ENCODE results near the gene COG1. TPM values are rescaled to one million over a fixed set of nuclear protein-coding genes. Genes with fewer than 3 reads are reported as not detected.

Gene COG1
- total and polyA plus RNA-seq, 2 of the 8 experiments (the other 6 are each of a cell fraction or from before 2014, with no cell fraction given): 11.0 to 19.5 TPM

- H4K8ac ChIP-seq (ENCODE audit: extremely low read depth, insufficient read depth, low read length): no peak overlapping the region
- H3K56ac ChIP-seq (replicated peaks; ENCODE audit: insufficient read length, low read depth, low read length): no peak overlapping the region
- H3K79me1 ChIP-seq (ENCODE audit: low read depth, low read length): no peaks in the 10 kb centered on the region
- no peak overlapping the region; the same call in 1 of the 2 replicates for H2BK12ac ChIP-seq (ENCODE audit: low read depth, low read length)
- no peak overlapping the region for H3K23ac ChIP-seq (ENCODE audit: insufficient read length)
- 79% methylated on average over 6 of the region's 6 CpGs; no CpG with 5 or more reads in 1 of the 2 experiments for WGBS, 2 experiments (ENCODE audit: extremely low coverage in 1 of 2, insufficient coverage in 1 of 2, insufficient read length in 1 of 2, insufficient replicate concordance in 2 of 2, low coverage in 1 of 2, low lambda C conversion rate in 2 of 2, missing lambda C conversion rate in 1 of 2)
- H3K9me3 ChIP-seq (ENCODE audit: insufficient read depth in 2 of 2, low read depth in 1 of 2, low read length in 1 of 2): no peaks in the 10 kb centered on the region
- no peak overlapping the region for H3K4me3 ChIP-seq (ENCODE audit: extremely low read depth in 1 of 4, insufficient read depth in 2 of 4, low read depth in 3 of 4, low read length in 4 of 4)
- H4K91ac ChIP-seq (replicated peaks; ENCODE audit: insufficient read length, low read length): no peak overlapping the region
- POLR2A ChIA-PET (ENCODE audit: partially characterized antibody): interaction anchor here (0.7 to 4.5 kb wide), 4 partner anchors 9 to 43 kb away, joined by 3 to 18 read pairs (median 5); a partner anchor contains a TSS
- no peak overlapping the region for H4K5ac ChIP-seq (ENCODE audit: insufficient read length, low read depth, low read length)
- peaks cover 0 to 3% (median 0%) of the 10 kb centered on the region in 4 experiments; a peak in 2 of 8 replicates for H3K36me3 ChIP-seq (ENCODE audit: control insufficient read depth in 2 of 4, insufficient read depth in 4 of 4, low read length in 3 of 4)
- H3K4me2 ChIP-seq (ENCODE audit: insufficient read depth in 1 of 2, low read depth in 2 of 2, low read length in 2 of 2): no peak overlapping the region
- no peak overlapping the region for H3K14ac ChIP-seq (ENCODE audit: insufficient read length)
- no peak overlapping the region for H3K27ac ChIP-seq (ENCODE audit: low read depth, low read length)
- peaks cover 0 to 8% (median 2%) of the 10 kb centered on the region in 4 experiments; a peak in 2 of 7 replicates for H3K4me1 ChIP-seq (replicated peaks in 1 of 4; ENCODE audit: control insufficient read depth in 3 of 4, insufficient read depth in 4 of 4, low read length in 3 of 4)
- H4K20me1 ChIP-seq (replicated peaks in 1 of 2; ENCODE audit: control insufficient read depth in 1 of 2, insufficient read depth in 2 of 2, low read length in 2 of 2): peaks cover 0 to 2% of the 10 kb centered on the region in 2 experiments
- H2BK15ac ChIP-seq (ENCODE audit: low read length): no peak overlapping the region
- no peak overlapping the region for H3K4ac ChIP-seq (replicated peaks; ENCODE audit: insufficient read length, low read depth, low read length)
- no peaks in the 10 kb centered on the region for H3K27me3 ChIP-seq (replicated peaks in 1 of 4; ENCODE audit: control insufficient read depth in 3 of 4, extremely low read depth in 1 of 4, insufficient read depth in 3 of 4, low read length in 3 of 4)
- no peak overlapping the region for H2AK5ac ChIP-seq (ENCODE audit: low read depth, low read length)
- H2AFZ ChIP-seq (ENCODE audit: low read length): no peak overlapping the region
- CTCF ChIA-PET (ENCODE audit: partially characterized antibody): interaction anchor here (0.6 to 8.6 kb wide), 43 partner anchors 11 to 633 kb away, joined by 3 to 139 read pairs (median 3); partner anchors contain the start of gene SSTR2
- DNase-seq (ENCODE audit: low read depth in 1 of 2, low spot score in 2 of 2) (no peak), FAIRE-seq (peak; percentile 58)
- no peak overlapping the region for H3K9ac ChIP-seq (replicated peaks in 1 of 4; ENCODE audit: extremely low read depth in 1 of 4, low read depth in 3 of 4, low read length in 3 of 4)
- no peak overlapping the region for H2BK120ac ChIP-seq (replicated peaks; ENCODE audit: low read depth, low read length)
- peaks cover 0 to 2% of the 10 kb centered on the region in 2 experiments; a peak in 1 of 4 replicates for H3K79me2 ChIP-seq (ENCODE audit: control insufficient read depth in 1 of 2, insufficient read depth in 2 of 2, low read length in 2 of 2)
- H3K18ac ChIP-seq (ENCODE audit: extremely low read depth, low read length): no peak overlapping the region
- H3K23me2 ChIP-seq (ENCODE audit: low read depth, low read length): peaks cover 4% of the 10 kb centered on the region
- no peak overlapping the region for H2BK20ac ChIP-seq (ENCODE audit: low read length)
- H2BK5ac ChIP-seq (ENCODE audit: low read depth, low read length): no peak overlapping the region
- TF ChIP-seq SAP30 (IDR thresholded peaks at IDR 0.05; ENCODE audit: insufficient read depth, insufficient replicate concordance, low read length): no peak
- TF ChIP-seq USF2 (IDR thresholded peaks at IDR 0.05; ENCODE audit: low read length): peak; percentile 70
- peak; percentile 77 for TF ChIP-seq YY1 (IDR thresholded peaks at IDR 0.05; ENCODE audit: low read depth, low read length)
- TF ChIP-seq RAD21 (IDR thresholded peaks at IDR 0.05 in 1 of 2, conservative IDR thresholded peaks at IDR 0.05 in 1 of 2; ENCODE audit: low read depth in 2 of 2, low read length in 2 of 2): peak; percentile 96
- TF ChIP-seq KDM1A (IDR thresholded peaks at IDR 0.05; ENCODE audit: borderline replicate concordance, low read length): peak; percentile 15; the same call in 1 of the 2 replicates
- peak; percentile 79 to 96; a peak in 2 of 4 replicates for TF ChIP-seq SIN3A (conservative IDR thresholded peaks at IDR 0.05 in 1 of 2, IDR thresholded peaks at IDR 0.05 in 1 of 2; ENCODE audit: low read depth in 1 of 2, low read length in 2 of 2)
- peak; percentile 66 to 92 (median 81) for TF ChIP-seq CTCF (IDR thresholded peaks at IDR 0.05; ENCODE audit: control extremely low read depth in 1 of 3, insufficient read depth in 1 of 3, low read depth in 1 of 3, low read length in 3 of 3)
Measured at GRCh38 chr17:73189417-73190099, 3.3 kb upstream of the COG1 start.
